ENCODE data around the gene GTF2IRD1.

Gene GTF2IRD1

DNA sequence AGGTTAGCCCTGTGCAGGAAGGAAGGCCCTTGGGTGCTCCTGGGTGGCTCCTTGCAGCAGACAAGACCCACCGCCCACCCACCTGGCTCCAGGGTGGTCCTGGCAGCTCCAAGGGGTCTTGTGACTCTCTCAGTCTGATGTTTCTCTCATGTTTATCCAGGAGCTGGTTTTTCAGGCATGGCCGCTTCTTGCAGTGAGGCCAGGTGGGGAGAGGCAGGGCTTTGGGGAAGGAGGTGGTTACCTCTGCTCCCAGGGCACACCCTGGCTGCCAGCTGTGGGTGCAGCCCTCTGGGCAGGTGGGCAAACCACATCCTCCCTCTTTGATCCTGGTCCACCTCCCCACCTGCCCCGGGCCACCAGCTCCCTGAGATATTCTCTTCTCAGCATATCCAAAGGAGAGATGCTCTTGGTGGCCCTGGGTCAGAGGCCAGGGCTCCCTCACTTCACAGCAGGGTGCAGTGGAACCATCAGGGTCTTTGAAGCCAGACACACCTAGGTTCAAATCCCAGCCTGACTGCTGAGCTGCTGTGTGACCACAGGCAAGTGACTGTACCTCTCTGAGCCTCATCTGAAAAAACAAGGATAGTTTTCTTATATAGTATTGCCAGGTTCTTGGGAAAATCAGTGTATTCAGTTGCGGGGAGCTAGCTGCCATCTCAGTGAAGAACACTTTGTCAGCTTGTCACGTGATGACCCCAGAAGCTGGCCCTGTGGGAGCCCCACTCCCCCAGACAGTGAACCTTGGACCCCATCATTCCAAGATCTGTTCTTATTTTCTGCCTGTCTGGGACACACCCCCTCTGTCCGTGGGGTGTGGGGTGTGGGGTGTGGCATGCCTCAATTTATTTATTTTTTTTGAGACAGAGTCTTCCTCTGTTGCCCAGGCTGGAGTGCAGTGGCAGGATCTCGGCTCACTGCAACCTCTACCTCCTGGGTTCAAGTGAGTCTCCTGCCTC lies 11.5 kb downstream of the GTF2IRD1 start:
- Histone ChIP-seq H3K9ac (ENCODE audit: low read depth in 1 of 2, low read length in 2 of 2) (no peak overlapping the region), H3K4me1 (ENCODE audit: control insufficient read depth in 2 of 2, insufficient read depth in 2 of 2, low read length in 2 of 2) (peaks cover 6 to 16% of the 10 kb centered on the region in 2 donors), H3K9me3 (ENCODE audit: control insufficient read depth in 2 of 2, low read length in 2 of 2) (no peaks in the 10 kb centered on the region), H3K27ac (ENCODE audit: low read depth in 2 of 2, low read length in 2 of 2) (no peak overlapping the region), H3K27me3 (ENCODE audit: control insufficient read depth in 2 of 2, insufficient read depth in 2 of 2, low read length in 2 of 2) (no peaks in the 10 kb centered on the region), H3K4me3 (ENCODE audit: low read length in 2 of 2) (no peak overlapping the region), H3K36me3 (ENCODE audit: control insufficient read depth in 2 of 2, insufficient read depth in 2 of 2, low read length in 2 of 2) (no peaks in the 10 kb centered on the region)

DNA sequence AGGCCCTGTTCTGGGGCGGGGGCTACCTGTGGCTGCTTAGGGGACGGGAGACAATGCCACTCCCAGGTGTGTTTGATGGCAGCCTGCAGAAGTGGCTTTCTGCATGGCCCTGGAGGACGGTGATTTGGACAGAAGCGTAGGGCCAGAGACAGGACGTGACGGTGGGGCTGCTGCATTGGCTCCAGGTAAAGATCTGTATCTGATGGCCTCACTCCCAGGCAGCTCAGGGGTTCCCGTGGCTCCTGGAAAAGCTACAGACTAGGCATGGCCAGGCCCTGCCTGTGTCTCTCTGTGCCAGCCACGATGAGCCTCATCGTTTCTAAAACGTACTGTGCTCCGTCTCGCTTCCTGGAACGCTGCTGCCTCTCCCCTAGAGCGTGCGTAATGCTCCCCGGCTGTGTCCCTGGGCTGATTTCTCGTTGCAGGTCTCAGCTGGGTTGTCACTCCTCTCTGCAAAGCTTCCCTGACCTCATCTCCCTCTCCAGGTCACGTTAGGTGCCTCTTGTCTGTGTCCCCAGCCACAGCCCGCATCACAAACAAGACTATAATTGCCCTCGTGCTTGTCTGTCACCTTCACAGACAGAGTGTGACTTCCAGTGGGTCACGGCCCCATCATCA lies 12.6 kb downstream of the GTF2IRD1 start:
- Histone ChIP-seq H3K9ac (ENCODE audit: low read depth in 1 of 2, low read length in 2 of 2) (peak overlapping the region in 1 of 2 donors; percentile 31), H3K9me3 (ENCODE audit: control insufficient read depth in 2 of 2, low read length in 2 of 2) (no peaks in the 10 kb centered on the region), H3K4me3 (ENCODE audit: low read length in 2 of 2) (no peak overlapping the region), H3K27ac (ENCODE audit: low read depth in 2 of 2, low read length in 2 of 2) (peak overlapping the region; percentile 13 to 56), H3K27me3 (ENCODE audit: control insufficient read depth in 2 of 2, insufficient read depth in 2 of 2, low read length in 2 of 2) (no peaks in the 10 kb centered on the region), H3K4me1 (ENCODE audit: control insufficient read depth in 2 of 2, insufficient read depth in 2 of 2, low read length in 2 of 2) (peaks cover 6 to 16% of the 10 kb centered on the region in 2 donors), H3K36me3 (ENCODE audit: control insufficient read depth in 2 of 2, insufficient read depth in 2 of 2, low read length in 2 of 2) (no peaks in the 10 kb centered on the region)

DNA sequence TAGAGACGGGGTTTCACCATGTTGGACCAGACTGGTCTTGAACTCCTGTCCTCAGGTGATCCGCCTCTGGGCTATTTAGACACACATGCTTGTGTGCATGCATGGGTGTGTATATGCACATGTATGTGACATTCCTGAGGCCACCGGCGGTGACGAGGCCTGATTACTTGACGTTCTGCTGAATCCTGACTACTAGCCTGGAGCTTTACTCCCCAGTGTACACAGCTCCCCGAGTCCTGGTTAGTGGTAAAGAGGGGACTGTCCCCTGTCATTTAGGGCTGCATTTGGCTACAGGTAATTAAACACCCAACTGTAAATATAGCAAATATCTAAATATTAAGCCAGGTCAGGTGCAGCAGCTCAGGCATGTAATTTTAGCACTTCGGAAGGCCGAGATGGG lies 14.2 kb downstream of the GTF2IRD1 start:
- Histone ChIP-seq H3K4me1 (ENCODE audit: control insufficient read depth in 2 of 2, insufficient read depth in 2 of 2, low read length in 2 of 2) (peaks cover 6 to 16% of the 10 kb centered on the region in 2 donors), H3K9me3 (ENCODE audit: control insufficient read depth in 2 of 2, low read length in 2 of 2) (no peaks in the 10 kb centered on the region), H3K9ac (ENCODE audit: low read depth in 1 of 2, low read length in 2 of 2) (no peak overlapping the region), H3K27ac (ENCODE audit: low read depth in 2 of 2, low read length in 2 of 2) (no peak overlapping the region), H3K27me3 (ENCODE audit: control insufficient read depth in 2 of 2, insufficient read depth in 2 of 2, low read length in 2 of 2) (no peaks in the 10 kb centered on the region), H3K36me3 (ENCODE audit: control insufficient read depth in 2 of 2, insufficient read depth in 2 of 2, low read length in 2 of 2) (no peaks in the 10 kb centered on the region), H3K4me3 (ENCODE audit: low read length in 2 of 2) (no peak overlapping the region)

DNA sequence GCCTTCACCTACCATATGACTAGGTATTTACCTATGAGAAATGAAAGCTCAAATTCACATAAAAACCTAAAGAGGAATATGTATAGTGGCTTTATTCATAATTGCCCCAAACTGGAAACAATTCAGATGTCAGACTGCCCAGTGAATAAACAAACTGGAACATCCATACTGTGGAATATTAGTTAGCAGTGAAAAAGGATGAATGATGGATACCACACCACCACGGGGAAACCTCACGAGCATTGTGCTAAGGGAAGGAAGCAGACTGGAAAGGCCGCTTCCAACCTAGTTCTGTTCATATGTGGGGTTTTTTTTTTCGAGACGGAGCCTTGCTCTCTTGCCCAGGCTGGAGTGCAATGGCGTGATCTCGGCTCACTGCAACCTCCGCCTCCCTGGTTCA lies 16.8 kb downstream of the GTF2IRD1 start:
- Histone ChIP-seq H3K4me1 (ENCODE audit: control insufficient read depth in 2 of 2, insufficient read depth in 2 of 2, low read length in 2 of 2) (peaks cover 2 to 9% of the 10 kb centered on the region in 2 donors), H3K36me3 (ENCODE audit: control insufficient read depth in 2 of 2, insufficient read depth in 2 of 2, low read length in 2 of 2) (no peaks in the 10 kb centered on the region), H3K4me3 (ENCODE audit: low read length in 2 of 2) (no peak overlapping the region), H3K9me3 (ENCODE audit: control insufficient read depth in 2 of 2, low read length in 2 of 2) (no peaks in the 10 kb centered on the region), H3K27ac (ENCODE audit: low read depth in 2 of 2, low read length in 2 of 2) (no peak overlapping the region), H3K9ac (ENCODE audit: low read depth in 1 of 2, low read length in 2 of 2) (no peak overlapping the region), H3K27me3 (ENCODE audit: control insufficient read depth in 2 of 2, insufficient read depth in 2 of 2, low read length in 2 of 2) (no peaks in the 10 kb centered on the region)

DNA sequence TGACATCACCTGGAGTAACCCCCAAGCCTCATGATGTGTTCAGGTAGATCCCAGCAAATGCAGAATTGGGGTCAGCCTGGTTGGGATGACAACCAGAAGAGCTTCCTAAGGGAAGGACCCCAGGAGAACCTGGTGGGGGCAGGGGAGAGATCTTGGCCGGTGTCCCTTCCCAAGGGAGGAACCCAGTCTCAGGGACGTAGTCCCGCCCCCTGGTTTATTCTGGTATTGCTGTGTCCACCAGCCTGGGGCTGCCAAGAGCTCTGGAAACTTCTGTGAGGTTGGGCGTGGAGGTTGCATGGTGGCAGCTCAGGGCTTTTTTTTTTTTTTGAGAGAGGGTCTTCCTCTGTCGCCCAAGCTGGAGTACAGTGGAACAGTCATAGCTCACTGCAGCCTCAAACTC lies 19.4 kb downstream of the GTF2IRD1 start:
- Histone ChIP-seq H3K9me3 (ENCODE audit: control insufficient read depth in 2 of 2, low read length in 2 of 2) (no peaks in the 10 kb centered on the region), H3K4me1 (ENCODE audit: control insufficient read depth in 2 of 2, insufficient read depth in 2 of 2, low read length in 2 of 2) (peaks cover 14% of the 10 kb centered on the region in 2 donors), H3K36me3 (ENCODE audit: control insufficient read depth in 2 of 2, insufficient read depth in 2 of 2, low read length in 2 of 2) (no peaks in the 10 kb centered on the region), H3K9ac (ENCODE audit: low read depth in 1 of 2, low read length in 2 of 2) (no peak overlapping the region), H3K27ac (ENCODE audit: low read depth in 2 of 2, low read length in 2 of 2) (no peak overlapping the region), H3K4me3 (ENCODE audit: low read length in 2 of 2) (no peak overlapping the region), H3K27me3 (ENCODE audit: control insufficient read depth in 2 of 2, insufficient read depth in 2 of 2, low read length in 2 of 2) (no peaks in the 10 kb centered on the region)

DNA sequence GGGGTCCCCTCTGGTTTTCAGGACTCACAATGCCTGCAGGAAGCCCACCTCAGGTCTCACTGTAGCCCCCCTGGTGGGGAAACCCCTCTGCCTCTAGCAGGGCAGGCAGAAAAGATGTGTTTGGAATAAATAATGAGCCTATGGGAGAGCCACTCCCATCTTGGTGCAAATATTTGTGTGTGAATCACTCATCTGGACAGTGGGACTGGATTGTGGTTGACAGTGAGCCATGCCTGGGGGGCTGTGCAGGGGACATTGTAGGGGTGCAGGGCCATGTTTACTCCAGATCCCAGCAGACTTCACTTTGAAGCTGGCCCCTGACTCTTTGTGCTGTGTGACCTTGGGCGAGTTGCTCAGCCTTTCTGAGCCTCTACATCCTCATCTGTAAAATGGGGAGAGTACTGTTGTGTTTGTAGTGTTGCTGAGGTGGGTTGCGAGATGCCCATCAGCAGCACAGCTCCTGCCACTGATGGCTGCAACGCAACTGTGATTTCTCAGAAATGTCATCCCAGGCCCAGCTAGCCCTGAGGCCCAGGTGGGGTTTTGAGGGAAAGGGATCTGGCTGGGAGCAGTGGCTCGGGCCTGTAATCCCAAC lies 20.7 kb downstream of the GTF2IRD1 start:
- Histone ChIP-seq H3K9ac (ENCODE audit: low read depth in 1 of 2, low read length in 2 of 2) (no peak overlapping the region), H3K27me3 (ENCODE audit: control insufficient read depth in 2 of 2, insufficient read depth in 2 of 2, low read length in 2 of 2) (no peaks in the 10 kb centered on the region), H3K4me3 (ENCODE audit: low read length in 2 of 2) (no peak overlapping the region), H3K9me3 (ENCODE audit: control insufficient read depth in 2 of 2, low read length in 2 of 2) (no peaks in the 10 kb centered on the region), H3K36me3 (ENCODE audit: control insufficient read depth in 2 of 2, insufficient read depth in 2 of 2, low read length in 2 of 2) (no peaks in the 10 kb centered on the region), H3K4me1 (ENCODE audit: control insufficient read depth in 2 of 2, insufficient read depth in 2 of 2, low read length in 2 of 2) (peaks cover 22 to 24% of the 10 kb centered on the region in 2 donors), H3K27ac (ENCODE audit: low read depth in 2 of 2, low read length in 2 of 2) (no peak overlapping the region)

DNA sequence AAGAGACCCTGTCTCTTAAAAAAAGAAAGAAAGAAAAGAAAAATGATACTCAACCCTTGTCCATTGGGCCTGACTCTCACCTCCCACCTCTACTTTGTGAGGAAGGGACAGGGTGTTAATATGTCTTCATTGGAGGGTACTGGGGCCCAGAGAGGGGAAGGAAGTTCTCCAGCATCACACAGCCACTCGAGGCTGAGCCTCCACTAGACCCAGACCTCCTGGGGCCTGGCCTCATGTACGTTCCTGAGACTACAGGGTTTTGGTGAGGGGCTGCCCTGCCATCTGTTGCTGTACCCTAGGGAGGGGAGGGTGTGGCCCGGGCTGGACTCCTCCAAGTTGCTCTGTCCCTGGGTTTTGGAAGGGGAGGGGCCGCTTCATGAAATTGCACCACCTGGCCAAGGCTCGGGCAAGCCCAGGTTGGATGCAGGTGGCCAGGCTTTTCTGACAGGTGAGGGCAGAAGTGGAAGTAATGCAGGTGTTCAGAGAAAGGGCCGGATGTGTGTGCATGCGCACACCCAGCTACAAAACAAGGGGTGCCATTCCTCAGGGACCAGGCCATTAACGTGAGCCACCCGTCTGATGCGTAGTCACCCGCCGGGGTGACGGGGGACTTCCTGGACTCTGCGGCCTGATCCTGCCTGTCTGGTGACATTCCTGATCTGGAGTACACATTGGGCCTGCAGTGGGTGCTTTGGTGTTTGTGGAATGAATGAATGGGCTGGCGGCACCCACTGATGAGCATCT lies 21.7 kb downstream of the GTF2IRD1 start:
- no peaks in the 10 kb centered on the region for H3K9me3 ChIP-seq (ENCODE audit: control insufficient read depth in 2 of 2, low read length in 2 of 2)
- H3K9ac ChIP-seq (ENCODE audit: low read depth in 1 of 2, low read length in 2 of 2) = no peak overlapping the region
- no peaks in the 10 kb centered on the region for H3K36me3 ChIP-seq (ENCODE audit: control insufficient read depth in 2 of 2, insufficient read depth in 2 of 2, low read length in 2 of 2)
- H3K27ac ChIP-seq (ENCODE audit: low read depth in 2 of 2, low read length in 2 of 2) = no peak overlapping the region
- H3K4me3 ChIP-seq (ENCODE audit: low read length in 2 of 2) = no peak overlapping the region
- H3K4me1 ChIP-seq (ENCODE audit: control insufficient read depth in 2 of 2, insufficient read depth in 2 of 2, low read length in 2 of 2) = peaks cover 32 to 34% of the 10 kb centered on the region in 2 donors
- no peaks in the 10 kb centered on the region for H3K27me3 ChIP-seq (ENCODE audit: control insufficient read depth in 2 of 2, insufficient read depth in 2 of 2, low read length in 2 of 2)

DNA sequence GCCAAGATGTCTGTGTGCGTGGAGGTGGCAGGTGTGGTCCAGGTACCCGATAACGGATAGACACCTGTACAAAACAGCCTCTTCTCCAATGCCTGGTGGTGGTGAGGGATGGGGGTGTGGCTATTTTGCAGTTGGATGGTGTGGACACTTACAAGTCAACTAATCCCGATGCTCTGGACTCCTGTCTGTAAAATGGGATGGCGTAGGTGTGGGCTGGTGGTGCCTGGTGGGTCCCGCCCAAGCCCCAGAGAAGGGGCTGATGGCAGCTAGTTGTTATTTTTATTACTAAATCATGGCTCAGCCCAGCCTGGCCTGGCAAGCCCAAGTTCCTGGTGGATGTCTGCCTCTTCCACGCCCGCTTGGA lies 22.3 kb downstream of the GTF2IRD1 start:
- no peak overlapping the region for H3K9ac ChIP-seq (ENCODE audit: low read depth in 1 of 2, low read length in 2 of 2)
- H3K27ac ChIP-seq (ENCODE audit: low read depth in 2 of 2, low read length in 2 of 2) = no peak overlapping the region
- peaks cover 37 to 39% of the 10 kb centered on the region in 2 donors for H3K4me1 ChIP-seq (ENCODE audit: control insufficient read depth in 2 of 2, insufficient read depth in 2 of 2, low read length in 2 of 2)
- no peaks in the 10 kb centered on the region for H3K9me3 ChIP-seq (ENCODE audit: control insufficient read depth in 2 of 2, low read length in 2 of 2)
- no peaks in the 10 kb centered on the region for H3K27me3 ChIP-seq (ENCODE audit: control insufficient read depth in 2 of 2, insufficient read depth in 2 of 2, low read length in 2 of 2)
- no peaks in the 10 kb centered on the region for H3K36me3 ChIP-seq (ENCODE audit: control insufficient read depth in 2 of 2, insufficient read depth in 2 of 2, low read length in 2 of 2)
- no peak overlapping the region for H3K4me3 ChIP-seq (ENCODE audit: low read length in 2 of 2)

DNA sequence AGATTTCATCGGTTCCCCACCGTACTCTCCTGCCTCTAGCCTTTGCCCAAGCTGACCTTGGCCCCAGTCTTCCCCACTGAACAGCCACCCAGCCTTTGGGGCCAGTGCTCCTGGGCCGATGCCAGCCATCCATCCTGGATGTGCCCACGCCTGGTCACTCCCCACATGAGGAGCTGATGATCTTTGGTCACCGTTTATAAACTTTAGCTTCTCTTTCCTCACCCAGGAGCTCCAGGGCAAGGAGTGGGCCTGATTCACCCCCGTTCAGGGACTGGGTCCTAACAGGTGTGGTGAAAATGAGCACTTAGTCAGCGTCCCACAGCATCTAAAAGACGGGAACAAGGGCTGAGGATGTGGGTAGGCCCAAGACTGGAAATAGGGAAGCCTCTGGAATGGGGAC lies 22.9 kb downstream of the GTF2IRD1 start:
- H3K4me3 ChIP-seq (ENCODE audit: low read length in 2 of 2) = no peak overlapping the region
- no peak overlapping the region for H3K27ac ChIP-seq (ENCODE audit: low read depth in 2 of 2, low read length in 2 of 2)
- peaks cover 39 to 41% of the 10 kb centered on the region in 2 donors for H3K4me1 ChIP-seq (ENCODE audit: control insufficient read depth in 2 of 2, insufficient read depth in 2 of 2, low read length in 2 of 2)
- no peak overlapping the region for H3K9ac ChIP-seq (ENCODE audit: low read depth in 1 of 2, low read length in 2 of 2)
- H3K9me3 ChIP-seq (ENCODE audit: control insufficient read depth in 2 of 2, low read length in 2 of 2) = no peaks in the 10 kb centered on the region
- no peaks in the 10 kb centered on the region for H3K36me3 ChIP-seq (ENCODE audit: control insufficient read depth in 2 of 2, insufficient read depth in 2 of 2, low read length in 2 of 2)
- no peaks in the 10 kb centered on the region for H3K27me3 ChIP-seq (ENCODE audit: control insufficient read depth in 2 of 2, insufficient read depth in 2 of 2, low read length in 2 of 2)
